Measurements from ENCODE around the gene EPHA3. TPM values are rescaled to one million over a fixed set of nuclear protein-coding genes. Genes with fewer than 3 reads are reported as not detected.

EPHA3 gene
- total and polyA plus RNA-seq, 2 donors (not counting 1 experiment from before 2014, with no cell fraction given), result 0.01 TPM; not detected in 1

- Histone ChIP-seq H3K9me3 (ENCODE audit: control extremely low read depth in 1 of 3, control insufficient read depth in 2 of 3, insufficient read depth in 1 of 3, low read length in 2 of 3) (peaks cover 0 to 5% (median 1%) of the 10 kb centered on the region in 3 donors), H3K4me1 (ENCODE audit: control insufficient read depth in 2 of 2, insufficient read depth in 2 of 2, low read length in 2 of 2) (no peaks in the 10 kb centered on the region), H3K4me2 (replicated peaks; ENCODE audit: low read depth, low read length, poor library complexity, severe bottlenecking) (no peak overlapping the region), H3K36me3 (replicated peaks in 1 of 2; ENCODE audit: control extremely low read depth in 1 of 2, control insufficient read depth in 1 of 2, extremely low read depth in 1 of 2, insufficient read depth in 2 of 2, low read length in 1 of 2) (no peaks in the 10 kb centered on the region), H3K79me2 (ENCODE audit: control insufficient read depth, insufficient read depth, low read length) (no peaks in the 10 kb centered on the region), H3K27me3 (replicated peaks in 1 of 4; ENCODE audit: control extremely low read depth in 1 of 4, control insufficient read depth in 3 of 4, insufficient read depth in 4 of 4, low read length in 3 of 4) (no peaks in the 10 kb centered on the region), H3K9ac (ENCODE audit: low read length) (no peak overlapping the region), H2AFZ (ENCODE audit: insufficient read depth, low read depth, low read length, poor library complexity, severe bottlenecking) (no peak overlapping the region), H3K4me3 (ENCODE audit: control extremely low read depth in 1 of 5, extremely low read depth in 1 of 5, insufficient read depth in 1 of 5, low read depth in 2 of 5, low read length in 4 of 5) (no peak overlapping the region), H4K20me1 (ENCODE audit: control insufficient read depth, insufficient read depth, low read length, poor library complexity, severe bottlenecking) (no peaks in the 10 kb centered on the region), H3K27ac (ENCODE audit: low read length in 2 of 2) (no peak overlapping the region)
- ChIA-PET POLR2A (no interaction called here), CTCF (no interaction called here)
- DNase-seq (no peak), ATAC-seq (ENCODE audit: low read depth) (no peak)
- TF ChIP-seq EZH2 (IDR thresholded peaks at IDR 0.05; ENCODE audit: borderline replicate concordance, insufficient read depth, low read depth, low read length, poor library complexity, severe bottlenecking), result no peak
- TF ChIP-seq, protein P1, sequence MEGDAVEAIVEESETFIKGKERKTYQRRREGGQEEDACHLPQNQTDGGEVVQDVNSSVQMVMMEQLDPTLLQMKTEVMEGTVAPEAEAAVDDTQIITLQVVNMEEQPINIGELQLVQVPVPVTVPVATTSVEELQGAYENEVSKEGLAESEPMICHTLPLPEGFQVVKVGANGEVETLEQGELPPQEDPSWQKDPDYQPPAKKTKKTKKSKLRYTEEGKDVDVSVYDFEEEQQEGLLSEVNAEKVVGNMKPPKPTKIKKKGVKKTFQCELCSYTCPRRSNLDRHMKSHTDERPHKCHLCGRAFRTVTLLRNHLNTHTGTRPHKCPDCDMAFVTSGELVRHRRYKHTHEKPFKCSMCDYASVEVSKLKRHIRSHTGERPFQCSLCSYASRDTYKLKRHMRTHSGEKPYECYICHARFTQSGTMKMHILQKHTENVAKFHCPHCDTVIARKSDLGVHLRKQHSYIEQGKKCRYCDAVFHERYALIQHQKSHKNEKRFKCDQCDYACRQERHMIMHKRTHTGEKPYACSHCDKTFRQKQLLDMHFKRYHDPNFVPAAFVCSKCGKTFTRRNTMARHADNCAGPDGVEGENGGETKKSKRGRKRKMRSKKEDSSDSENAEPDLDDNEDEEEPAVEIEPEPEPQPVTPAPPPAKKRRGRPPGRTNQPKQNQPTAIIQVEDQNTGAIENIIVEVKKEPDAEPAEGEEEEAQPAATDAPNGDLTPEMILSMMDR (IDR thresholded peaks at IDR 0.05), result no peak
- H3K4me1 Mint-ChIP-seq, result no peaks in the 10 kb centered on the region
- WGBS (ENCODE audit: insufficient coverage), result no CpG with 5 or more reads among the region's 3 CpGs
- intact Hi-C loops (cut with micrococcal nuclease), result no loop called here
- H3K9me3 Mint-ChIP-seq (ENCODE audit: insufficient read depth), result peaks cover 3% of the 10 kb centered on the region
- H3K27ac Mint-ChIP-seq, result no peak overlapping the region
- H3K4me3 Mint-ChIP-seq, result no peak overlapping the region
- H3K27me3 Mint-ChIP-seq, result no peaks in the 10 kb centered on the region
Measured at GRCh38 chr3:89392991-89393390, 285.6 kb downstream of the EPHA3 start.

- no peaks in the 10 kb centered on the region for H3K36me3 ChIP-seq (replicated peaks in 1 of 2; ENCODE audit: control extremely low read depth in 1 of 2, control insufficient read depth in 1 of 2, extremely low read depth in 1 of 2, insufficient read depth in 2 of 2, low read length in 1 of 2)
- H3K9me3 ChIP-seq (ENCODE audit: control extremely low read depth in 1 of 3, control insufficient read depth in 2 of 3, insufficient read depth in 1 of 3, low read length in 2 of 3), result peaks cover 0 to 8% (median 1%) of the 10 kb centered on the region in 3 donors
- H3K27ac Mint-ChIP-seq, result no peak overlapping the region
- 67% methylated on average over 1 of the region's 1 CpG for WGBS (ENCODE audit: insufficient coverage)
- intact Hi-C loops (cut with micrococcal nuclease), result no loop called here
- H4K20me1 ChIP-seq (ENCODE audit: control insufficient read depth, insufficient read depth, low read length, poor library complexity, severe bottlenecking), result no peaks in the 10 kb centered on the region
- H3K9me3 Mint-ChIP-seq (ENCODE audit: insufficient read depth), result no peaks in the 10 kb centered on the region
- no peak overlapping the region for H3K27ac ChIP-seq (ENCODE audit: low read length in 2 of 2)
- H3K4me1 ChIP-seq (ENCODE audit: control insufficient read depth in 2 of 2, insufficient read depth in 2 of 2, low read length in 2 of 2), result no peaks in the 10 kb centered on the region
- no peak overlapping the region for H3K9ac ChIP-seq (ENCODE audit: low read length)
- POLR2A ChIA-PET, result no interaction called here
- no peaks in the 10 kb centered on the region for H3K4me1 Mint-ChIP-seq
- no peaks in the 10 kb centered on the region for H3K79me2 ChIP-seq (ENCODE audit: control insufficient read depth, insufficient read depth, low read length)
- no peaks in the 10 kb centered on the region for H3K27me3 Mint-ChIP-seq
- DNase-seq (no peak), ATAC-seq (ENCODE audit: low read depth) (no peak)
- CTCF ChIA-PET, result no interaction called here
- no peak for TF ChIP-seq EZH2 (IDR thresholded peaks at IDR 0.05; ENCODE audit: borderline replicate concordance, insufficient read depth, low read depth, low read length, poor library complexity, severe bottlenecking)
- H3K4me3 ChIP-seq (ENCODE audit: control extremely low read depth in 1 of 5, extremely low read depth in 1 of 5, insufficient read depth in 1 of 5, low read depth in 2 of 5, low read length in 4 of 5), result no peak overlapping the region
- no peaks in the 10 kb centered on the region for H3K27me3 ChIP-seq (replicated peaks in 1 of 4; ENCODE audit: control extremely low read depth in 1 of 4, control insufficient read depth in 3 of 4, insufficient read depth in 4 of 4, low read length in 3 of 4)
- no peak overlapping the region for H2AFZ ChIP-seq (ENCODE audit: insufficient read depth, low read depth, low read length, poor library complexity, severe bottlenecking)
- H3K4me2 ChIP-seq (replicated peaks; ENCODE audit: low read depth, low read length, poor library complexity, severe bottlenecking), result no peak overlapping the region
- H3K4me3 Mint-ChIP-seq, result no peak overlapping the region
Measured at GRCh38 chr3:89395456-89395855, 288.0 kb downstream of the EPHA3 start.

Data from B cell (primary cell).